Measurements from ENCODE around the gene SECISBP2.

SECISBP2 gene

DNA sequence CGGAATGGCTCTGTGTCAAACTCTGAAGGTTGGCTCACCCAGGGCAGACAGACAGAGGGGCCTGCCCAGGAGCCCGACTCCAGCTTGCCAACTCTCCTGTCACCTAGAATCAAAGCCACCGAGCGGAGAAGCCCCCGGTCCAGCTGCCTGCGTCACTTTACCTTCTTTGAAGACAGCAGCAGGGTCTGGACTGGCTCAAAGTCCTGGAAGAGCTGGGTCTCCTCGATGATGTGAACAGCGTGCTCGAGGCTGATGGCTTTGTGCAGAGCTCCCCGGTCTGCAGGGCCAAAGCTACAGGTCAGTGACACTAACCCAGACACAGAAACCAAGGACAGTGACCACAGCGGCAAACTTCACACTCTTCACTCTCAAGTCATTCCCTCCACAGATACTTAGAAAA is 67.9 kb downstream of the SECISBP2 start:
- no peak for DNase-seq

GRCh38 chr9:89386797-89387196 is 68.5 kb downstream of the SECISBP2 start:
- no peak for DNase-seq

GRCh38 chr9:89387197-89387849 is 69.0 kb downstream of the SECISBP2 start:
- DNase-seq: no peak

DNA sequence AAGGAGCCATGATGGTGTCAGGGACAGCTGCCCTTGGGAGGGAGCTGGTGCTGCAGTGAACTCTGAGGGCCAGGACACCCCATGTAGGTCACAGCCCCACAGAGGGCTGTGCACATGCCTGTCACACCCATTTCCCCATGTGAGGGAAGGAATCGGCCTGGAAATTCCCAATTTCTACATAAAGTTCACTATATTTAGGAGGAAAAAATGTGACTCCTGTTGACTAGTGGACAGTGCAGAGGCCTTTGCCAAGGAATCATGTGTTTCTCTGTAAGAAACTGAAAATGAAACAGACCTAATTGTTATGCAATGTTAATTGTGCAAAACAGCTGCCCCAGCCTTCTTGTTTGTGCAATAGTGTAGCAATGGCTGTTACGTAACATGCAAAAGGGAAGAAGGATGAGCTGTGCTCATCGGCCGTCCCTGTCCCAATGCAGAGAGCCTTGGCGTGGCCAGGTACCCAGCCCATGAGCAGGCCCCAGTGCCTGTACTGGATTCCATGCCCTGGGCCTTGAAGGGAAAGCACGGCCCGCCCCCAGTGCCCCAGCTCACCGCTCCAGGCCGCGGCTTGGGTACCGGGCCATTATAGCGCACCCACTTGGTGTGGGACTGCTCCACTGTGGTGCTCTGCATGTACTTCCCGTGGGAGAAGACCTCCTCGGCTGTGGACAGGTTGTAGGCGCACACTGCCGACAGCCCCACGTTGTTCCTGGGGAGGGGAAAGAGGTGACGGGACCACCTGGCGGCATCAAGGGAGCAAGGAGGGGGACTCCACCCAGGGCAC is 70.0 kb downstream of the SECISBP2 start:
- no peak for DNase-seq

- DNase-seq: no peak
These were observed 70.5 kb downstream of the SECISBP2 start for GRCh38 chr9:89388868-89389177.

- no peak for DNase-seq
These were observed 71.8 kb downstream of the SECISBP2 start for GRCh38 chr9:89390068-89390555.

GRCh38 chr9:89390578-89391116 is 72.3 kb downstream of the SECISBP2 start:
- no peak for DNase-seq

GRCh38 chr9:89391585-89391984 is 73.3 kb downstream of the SECISBP2 start:
- DNase-seq: no peak

- DNase-seq: no peak
These were observed 76.1 kb downstream of the SECISBP2 start for GRCh38 chr9:89394412-89394811.

DNA sequence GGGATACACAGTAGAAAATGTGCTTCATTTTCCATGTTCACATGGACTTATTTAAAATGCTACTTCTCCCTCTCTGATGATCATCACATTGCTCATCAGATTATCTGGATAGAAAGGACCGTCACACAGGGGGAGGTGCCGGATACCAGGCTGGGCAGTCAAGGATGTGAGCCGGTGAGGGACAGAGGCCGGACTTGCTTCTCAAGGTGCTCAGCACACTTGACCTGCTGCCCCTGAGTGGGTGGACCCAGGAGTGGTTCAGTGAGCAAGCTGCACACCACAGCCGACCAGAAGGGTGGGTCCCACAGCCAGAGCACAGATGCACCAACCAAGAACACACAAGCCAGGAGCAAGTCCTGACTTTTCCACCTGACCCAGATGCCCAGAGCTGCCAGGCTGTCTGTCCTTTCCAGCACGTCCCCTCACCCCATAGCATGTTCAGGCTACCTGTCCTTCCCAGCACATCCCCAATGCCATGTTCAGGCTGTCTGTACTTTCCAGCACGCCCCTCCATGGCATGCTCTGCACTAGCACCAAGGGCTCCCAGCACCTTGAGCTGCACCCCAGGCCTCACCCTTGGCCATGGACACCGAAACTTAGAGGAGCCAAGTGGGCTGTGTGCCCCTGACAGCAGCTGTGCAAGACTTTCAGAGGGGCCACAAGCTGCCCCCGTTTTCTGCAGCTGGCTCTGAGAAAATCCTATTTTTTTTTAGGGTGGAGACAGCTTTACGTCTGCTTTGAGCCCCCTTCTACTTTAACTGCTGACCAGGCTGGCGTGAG is 77.8 kb downstream of the SECISBP2 start:
- no peak for DNase-seq

DNA sequence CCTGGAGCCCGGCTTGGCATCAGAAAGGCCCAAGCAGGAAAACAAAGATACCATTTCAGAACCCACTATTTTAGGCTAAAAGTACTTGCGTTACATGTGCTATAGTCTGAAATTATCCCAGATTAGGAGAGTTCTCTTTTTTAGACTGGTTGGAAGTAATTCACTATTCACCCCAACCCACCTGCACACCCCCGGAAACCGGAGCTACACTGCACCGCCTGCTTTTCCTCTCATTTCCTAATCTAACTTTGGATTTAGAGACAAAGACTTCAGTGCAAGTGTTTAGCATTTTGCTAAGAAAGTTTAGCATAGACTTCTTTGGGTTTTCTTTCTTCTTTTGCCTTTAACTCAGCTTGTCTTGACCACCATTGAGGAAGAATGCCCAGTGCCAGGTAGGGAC is 79.2 kb downstream of the SECISBP2 start:
- no peak for DNase-seq

GRCh38 chr9:89398621-89399020 is 80.3 kb downstream of the SECISBP2 start:
- DNase-seq: no peak

DNA sequence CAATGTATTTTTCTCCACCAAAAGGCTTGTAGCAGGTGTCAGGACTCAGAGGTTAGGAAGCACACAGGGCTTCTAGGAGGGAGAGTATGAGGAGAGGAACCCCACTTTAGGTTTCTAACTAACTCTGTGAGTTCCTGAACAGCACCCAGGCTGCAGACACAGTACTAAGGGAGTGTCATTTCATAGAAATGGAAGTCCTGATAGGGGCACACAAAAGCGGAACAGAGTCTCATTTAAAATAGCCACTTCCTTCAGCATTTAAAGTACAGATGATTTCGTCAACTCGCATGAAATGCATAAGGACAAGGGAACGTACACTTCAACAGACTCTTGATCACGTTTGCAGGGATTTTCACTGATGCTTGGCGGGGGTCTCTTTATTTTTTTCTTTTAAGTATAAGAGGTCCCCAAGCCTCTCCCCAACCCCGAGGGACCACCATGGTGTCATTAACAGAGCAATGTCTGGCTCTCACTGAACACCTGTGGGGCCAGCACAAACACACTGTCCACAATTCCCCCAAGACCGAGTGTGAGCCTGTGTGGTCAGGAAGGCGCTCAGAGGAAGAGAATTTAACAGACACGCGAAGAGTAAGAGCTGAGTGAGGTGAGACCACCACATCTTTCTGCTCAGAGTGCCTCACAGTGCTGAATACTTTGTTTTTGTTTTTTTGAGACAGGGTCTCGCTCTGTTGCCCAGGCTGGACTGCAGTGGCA is 82.3 kb downstream of the SECISBP2 start:
- no peak for DNase-seq

GRCh38 chr9:89402695-89403427 is 84.6 kb downstream of the SECISBP2 start:
- DNase-seq: no peak

DNA sequence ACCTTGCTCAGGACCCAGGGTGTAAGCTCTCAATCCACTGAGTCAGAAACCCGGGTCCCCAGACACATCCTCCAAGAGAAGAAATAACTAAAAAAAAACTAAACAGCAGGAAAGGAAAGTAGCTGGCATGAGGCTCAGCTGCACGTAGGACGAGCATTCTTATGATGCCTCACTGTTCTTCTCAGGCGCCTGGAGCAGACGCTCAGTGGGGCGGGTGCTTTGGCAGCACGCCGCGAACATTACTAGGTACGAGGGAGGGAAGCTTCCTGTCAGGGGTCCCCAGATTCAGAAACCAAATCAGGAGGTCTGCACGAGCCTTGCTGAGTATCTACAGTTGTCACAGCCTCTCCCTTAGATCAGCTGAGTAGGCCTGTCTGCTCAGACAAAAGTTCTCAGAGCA is 85.8 kb downstream of the SECISBP2 start:
- no peak for DNase-seq

GRCh38 chr9:89405826-89406225 is 87.5 kb downstream of the SECISBP2 start:
- no peak for DNase-seq

DNA sequence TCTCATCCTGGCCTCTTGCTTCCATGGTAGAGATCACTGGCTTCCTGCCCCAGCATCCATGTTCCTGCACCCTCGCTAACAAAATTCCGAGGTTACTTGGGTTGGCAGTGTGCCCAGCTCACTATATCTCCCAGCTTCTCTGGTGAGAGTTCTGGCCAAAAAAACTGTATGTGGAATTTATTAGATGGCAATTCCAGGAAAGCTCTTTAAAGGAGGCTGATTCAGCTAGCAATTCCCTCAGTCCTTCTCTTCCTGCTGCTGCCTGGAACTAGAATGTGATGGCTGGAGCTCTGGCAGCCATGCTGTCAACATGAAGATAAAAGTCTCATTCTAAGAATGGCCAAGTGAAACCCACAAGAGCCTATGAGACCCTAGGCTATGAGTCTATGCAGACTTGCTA is 88.8 kb downstream of the SECISBP2 start:
- no peak for DNase-seq

GRCh38 chr9:89408628-89409101 is 90.4 kb downstream of the SECISBP2 start:
- DNase-seq: peak; percentile 77
